Gastroesophageal sphincter (tissue), 4 donors: ENCODE results near the gene EMID1. TPM values are rescaled to one million over a fixed set of nuclear protein-coding genes. Genes with fewer than 3 reads are reported as not detected.

ENCODE experiments used
- ATAC-seq: fragments of 150-250 bp; one replicate; pipeline ENCODE4 v1.9.1; 2016; ENCODE audit warnings: mild to moderate bottlenecking, moderate library complexity
- H3K27ac ChIP-seq, 4 donors: fragments of 200-600 bp; sonication (generic) in 3 of 4; 1 replicate in 3 of 4; 2 replicates in 1 of 4; pipeline ENCODE4 v1.5.1; 2016 to 2019
- H3K27me3 ChIP-seq: fragments of 200-600 bp; sonication (generic); one replicate; pipeline ENCODE4 v1.5.1; 2019
- H3K36me3 ChIP-seq, 2 donors: fragments of 200-600 bp; sonication (generic); one replicate each; pipeline ENCODE4 v1.5.1; 2019; ENCODE audit warnings: control low read depth in 1 of 2
- H3K4me1 ChIP-seq, 3 donors: fragments of 200-600 bp; sonication (generic); 1 replicate in 2 of 3; 2 replicates in 1 of 3; pipeline ENCODE4 v1.5.1; 2016 to 2019; ENCODE audit warnings: control low read depth in 2 of 3
- H3K4me3 ChIP-seq, 2 donors: fragments of 200-600 bp; sonication (generic); one replicate each; pipeline ENCODE4 v1.5.1; 2019; ENCODE audit warnings: mild to moderate bottlenecking in 1 of 2, moderate library complexity in 1 of 2
- H3K9me3 ChIP-seq, 3 donors: fragments of 200-600 bp; sonication (generic); one replicate each; pipeline ENCODE4 v1.5.1; 2017 to 2019; ENCODE audit warnings: control low read depth in 2 of 3
- CTCF ChIP-seq, 4 experiments: fragments of 200-600 bp in 2 of 4; fragments of 450-650 bp in 2 of 4; sonication (generic) in 1 of 4; IDR thresholded peaks; one replicate each; pipeline ENCODE4 v1.5.1; 2017 to 2019; ENCODE audit warnings: antibody characterized with exemption in 4 of 4, mild to moderate bottlenecking in 2 of 4, moderate library complexity in 2 of 4
- EP300 ChIP-seq: sonication (generic); formaldehyde crosslinking; IDR thresholded peaks from one replicate; pipeline ENCODE4 v1.6.1; 2017; ENCODE audit warnings: antibody characterized with exemption, mild to moderate bottlenecking
- POLR2A ChIP-seq, 2 donors: fragments of 450-650 bp; IDR thresholded peaks; one replicate each; pipeline ENCODE4 v1.6.1; 2017; ENCODE audit warnings: antibody characterized with exemption in 2 of 2, mild to moderate bottlenecking in 2 of 2, moderate library complexity in 1 of 2
- POLR2AphosphoS5 ChIP-seq: sonication (generic); formaldehyde crosslinking; IDR thresholded peaks from one replicate; pipeline ENCODE4 v1.6.1; 2017; ENCODE audit warnings: antibody characterized with exemption
- WGBS, 2 donors: methylation state at CpG; one replicate each; pipeline ENCODE4 v1.1.5; 2018; ENCODE audit warnings: low coverage in 1 of 2; 5-methylcytosine and 5-hydroxymethylcytosine counted together
- total RNA-seq, 4 donors: library from RNA; depleted of rRNA; stranded (reverse); fragments of >200 nt; gene quantifications; one replicate each; pipeline ENCODE4 v1.1.0, GENCODE V29; 2016

EMID1 gene
- total RNA-seq, 4 donors from 2014 or later: 0.15 to 1.5 (median 0.69) TPM

DNA sequence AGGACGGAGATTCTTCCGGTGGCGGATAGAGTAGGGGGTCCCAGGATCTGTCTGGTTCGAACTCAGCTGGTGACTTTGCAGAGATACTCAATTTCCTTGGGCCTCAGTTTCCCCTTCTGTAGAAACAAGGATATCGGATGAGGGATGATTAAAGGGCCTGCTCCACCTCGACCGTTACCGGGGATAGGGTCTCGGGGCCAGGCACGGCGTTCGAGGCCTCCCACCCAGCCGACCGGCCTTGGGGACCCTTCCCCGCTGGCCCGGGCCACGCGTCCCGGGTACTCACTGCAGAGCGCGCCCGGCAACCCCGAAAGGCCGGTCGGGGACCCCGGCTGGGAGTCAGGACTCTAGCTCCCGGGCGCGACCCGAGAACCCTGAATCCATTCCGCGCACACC, 61.8 kb downstream of the EMID1 start:
- WGBS, 2 donors: 0% methylated on average over 5 of the region's 32 CpGs
- ATAC-seq: no peak
- TF ChIP-seq EP300: no peak
- peak in 1 of 2 donors; percentile 29 for TF ChIP-seq POLR2A (IDR thresholded peaks at IDR 0.05)
- TF ChIP-seq CTCF (IDR thresholded peaks at IDR 0.05): peak in 1 of 4 experiments; percentile 5
- TF ChIP-seq POLR2AphosphoS5: no peak
- peak overlapping the region; percentile 94 to 99 (median 96) for H3K27ac ChIP-seq
- peak overlapping the region; percentile 70 to 86 for H3K4me3 ChIP-seq
- H3K4me1 ChIP-seq: peaks cover 10 to 54% (median 34%) of the 10 kb centered on the region in 3 donors
- H3K36me3 ChIP-seq: peaks cover 0 to 31% of the 10 kb centered on the region in 2 donors
- no peaks in the 10 kb centered on the region for H3K9me3 ChIP-seq
- H3K27me3 ChIP-seq: no peaks in the 10 kb centered on the region

- peaks cover 0 to 37% of the 10 kb centered on the region in 2 donors for H3K36me3 ChIP-seq
- ATAC-seq: peak; percentile 97
- WGBS, 2 donors: 0 to 2% methylated on average over 1 to 11 of the region's 67 CpGs
- H3K9me3 ChIP-seq: no peaks in the 10 kb centered on the region
- peaks cover 10 to 59% (median 39%) of the 10 kb centered on the region in 3 donors for H3K4me1 ChIP-seq
- peak within 1 kb of the TSS; percentile 94 to 99 (median 96) for H3K27ac ChIP-seq
- TF ChIP-seq EP300 (no peak), POLR2AphosphoS5 (peak; percentile 86), CTCF (IDR thresholded peaks at IDR 0.05) (no peak), POLR2A (IDR thresholded peaks at IDR 0.05) (peak; percentile 63 to 67)
- peak within 1 kb of the TSS; percentile 70 to 86 for H3K4me3 ChIP-seq
- H3K27me3 ChIP-seq: no peaks in the 10 kb centered on the region
These were observed 62.3 kb downstream of the EMID1 start, which contains the start of the genes EWSR1 and RHBDD3 for GRCh38 chr22:29267858-29268510. TSS of gene EWSR1 (plus strand) at chr22:29268268. CDS start at chr22:29268337, 69 bp downstream. TSS of gene RHBDD3 (minus strand) at chr22:29267981. CDS start at chr22:29265626, 2,355 bp downstream.

GRCh38 chr22:29268511-29269229, 63.0 kb downstream of the EMID1 start:
- peaks cover 10 to 66% (median 40%) of the 10 kb centered on the region in 3 donors for H3K4me1 ChIP-seq
- no peaks in the 10 kb centered on the region for H3K9me3 ChIP-seq
- peak; percentile 63 for ATAC-seq
- no peaks in the 10 kb centered on the region for H3K27me3 ChIP-seq
- TF ChIP-seq CTCF (IDR thresholded peaks at IDR 0.05) (peak in 2 of 4 experiments; percentile 9 to 23), POLR2AphosphoS5 (no peak)
- peak overlapping the region; percentile 94 to 99 (median 96) for H3K27ac ChIP-seq
- H3K36me3 ChIP-seq: peaks cover under 1 to 37% of the 10 kb centered on the region in 2 donors
- 0% methylated on average over 3 to 14 of the region's 51 CpGs for WGBS, 2 donors
- H3K4me3 ChIP-seq: peak overlapping the region; percentile 70 to 86

GRCh38 chr22:29269230-29269604, 63.5 kb downstream of the EMID1 start:
- Histone ChIP-seq H3K9me3 (no peaks in the 10 kb centered on the region), H3K36me3 (peaks cover 6 to 37% of the 10 kb centered on the region in 2 donors), H3K27me3 (no peaks in the 10 kb centered on the region), H3K4me1 (peaks cover 10 to 72% (median 46%) of the 10 kb centered on the region in 3 donors), H3K27ac (peak overlapping the region; percentile 94 to 99 (median 96)), H3K4me3 (peak overlapping the region; percentile 70 to 86)
- ATAC-seq: no peak
- WGBS, 2 donors: 2 to 3% methylated on average over 7 to 13 of the region's 14 CpGs
- TF ChIP-seq POLR2AphosphoS5: no peak
- TF ChIP-seq POLR2A (IDR thresholded peaks at IDR 0.05): no peak
- TF ChIP-seq EP300: no peak
- TF ChIP-seq CTCF (IDR thresholded peaks at IDR 0.05): no peak
